Karpas-422 (cell line): ENCODE measurements around the gene GPC5. TPM values are rescaled to one million over a fixed set of nuclear protein-coding genes. Genes with fewer than 3 reads are reported as not detected.

ENCODE experiments used
- DNase-seq: peaks from one replicate; pipeline ENCODE4 v3.0.0-alpha.2; 2015
- H2AFZ ChIP-seq: fragments of 200-600 bp; sonication (generic); 2 replicates; pipeline ENCODE4 v1.6.1; 2014; ENCODE audit warnings: antibody characterized with exemption, low read length, mixed read lengths
- H3K27ac ChIP-seq: fragments of 200-600 bp; sonication (generic); 2 replicates; pipeline ENCODE4 v1.5.1; 2014; ENCODE audit warnings: mild to moderate bottlenecking, low read length, moderate library complexity
- H3K27me3 ChIP-seq: fragments of 200-600 bp; sonication (generic); 2 replicates; pipeline ENCODE4 v1.6.1; 2014; ENCODE audit warnings: low read length, mixed read lengths
- H3K36me3 ChIP-seq: fragments of 200-600 bp; sonication (generic); 2 replicates; pipeline ENCODE4 v1.6.1; 2014; ENCODE audit warnings: low read length, mixed read lengths; ENCODE audit not compliant: insufficient read depth
- H3K4me1 ChIP-seq: fragments of 200-600 bp; sonication (generic); 2 replicates; pipeline ENCODE4 v1.6.1; 2014; ENCODE audit warnings: mild to moderate bottlenecking, low read length, mixed read lengths
- H3K4me2 ChIP-seq: fragments of 200-600 bp; sonication (generic); 2 replicates; pipeline ENCODE4 v1.6.1; 2014; ENCODE audit warnings: low read length, low read depth, mild to moderate bottlenecking; ENCODE audit not compliant: poor library complexity, severe bottlenecking
- H3K4me3 ChIP-seq: fragments of 200-600 bp; sonication (generic); 2 replicates; pipeline ENCODE4 v1.5.1; 2014; ENCODE audit warnings: mild to moderate bottlenecking, antibody characterized with exemption, low read length, mixed read lengths
- H3K79me2 ChIP-seq: fragments of 200-600 bp; sonication (generic); 2 replicates; pipeline ENCODE4 v1.6.1; 2014; ENCODE audit warnings: mild to moderate bottlenecking, low read length, mixed read lengths
- H3K9ac ChIP-seq: fragments of 200-600 bp; sonication (generic); 2 replicates; pipeline ENCODE4 v1.6.0; 2014; ENCODE audit warnings: low read length
- H3K9me2 ChIP-seq: fragments of 200-600 bp; sonication (generic), shearing (Covaris generic); replicated peaks from 2 replicates; pipeline ENCODE4 v1.6.0; 2014; ENCODE audit warnings: mild to moderate bottlenecking, low read length, moderate library complexity; ENCODE audit not compliant: insufficient read depth
- H3K9me3 ChIP-seq: fragments of 300-700, 200-600 bp; sonication (generic); 2 replicates; pipeline ENCODE4 v1.6.1; 2014; ENCODE audit warnings: low read length, mixed read lengths
- H4K20me1 ChIP-seq: fragments of 200-600 bp; sonication (generic); 2 replicates; pipeline ENCODE4 v1.6.1; 2014; ENCODE audit warnings: mild to moderate bottlenecking, antibody characterized with exemption, low read length, low read depth; ENCODE audit not compliant: insufficient read depth
- total RNA-seq: library from RNA; depleted of rRNA; stranded (reverse); fragments of >200 nt; shearing (Covaris generic); gene quantifications from 2 replicates; pipeline ENCODE4 v1.2.3, GENCODE V29; 2014; ENCODE audit warnings: low replicate concordance

GPC5 gene
- total RNA-seq, 1 experiment from 2014 or later = not detected

DNA sequence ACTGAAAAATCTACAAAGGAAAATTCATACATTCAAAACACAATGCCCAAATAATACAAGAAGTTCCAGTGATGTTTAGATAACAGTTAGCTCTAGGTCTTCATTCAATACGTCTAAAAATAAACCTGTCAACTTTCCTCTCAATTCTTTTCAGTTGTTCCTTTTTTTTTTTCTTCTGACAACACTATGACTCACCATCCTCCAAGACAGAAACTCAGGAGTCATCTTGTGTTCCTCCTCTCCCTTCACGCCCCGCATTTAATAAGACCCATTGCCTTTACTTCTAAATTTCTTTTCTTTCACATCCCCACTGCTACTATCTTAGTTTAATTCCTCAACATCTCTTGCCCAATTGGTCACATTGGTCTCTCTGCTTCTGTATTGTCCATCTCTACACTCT, 759.9 kb downstream of the GPC5 start:
- Histone ChIP-seq H3K4me3 (no peak overlapping the region), H2AFZ (no peak overlapping the region), H3K36me3 (no peaks in the 10 kb centered on the region), H3K27me3 (no peaks in the 10 kb centered on the region), H3K9me2 (no peaks in the 10 kb centered on the region), H3K9me3 (peaks cover 29% of the 10 kb centered on the region), H3K79me2 (no peaks in the 10 kb centered on the region), H3K4me1 (no peaks in the 10 kb centered on the region), H3K9ac (no peak overlapping the region), H3K4me2 (no peak overlapping the region), H3K27ac (no peak overlapping the region), H4K20me1 (no peaks in the 10 kb centered on the region)
- DNase-seq = no peak

DNA sequence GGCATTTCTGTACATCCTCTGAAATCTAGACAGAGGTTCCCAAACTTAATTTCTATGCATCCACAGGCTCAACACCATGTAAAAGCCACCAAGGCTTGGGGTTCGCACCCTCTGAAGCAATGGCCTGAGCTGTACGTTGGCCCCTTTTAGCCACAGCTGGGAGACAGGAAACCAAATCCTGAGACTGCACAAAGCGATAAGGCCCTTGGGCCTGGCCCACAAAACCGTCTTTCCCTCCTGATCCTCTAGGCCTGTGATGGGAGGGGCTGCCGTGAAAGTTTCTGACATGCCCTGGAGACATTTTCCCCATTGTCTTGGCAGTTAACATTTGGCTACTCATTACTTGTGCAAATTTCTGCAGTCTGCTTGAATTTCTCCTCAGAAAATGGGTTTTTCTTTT, 766.4 kb downstream of the GPC5 start:
- no peak overlapping the region for H3K4me2 ChIP-seq
- no peak for DNase-seq
- no peak overlapping the region for H3K9ac ChIP-seq

DNA sequence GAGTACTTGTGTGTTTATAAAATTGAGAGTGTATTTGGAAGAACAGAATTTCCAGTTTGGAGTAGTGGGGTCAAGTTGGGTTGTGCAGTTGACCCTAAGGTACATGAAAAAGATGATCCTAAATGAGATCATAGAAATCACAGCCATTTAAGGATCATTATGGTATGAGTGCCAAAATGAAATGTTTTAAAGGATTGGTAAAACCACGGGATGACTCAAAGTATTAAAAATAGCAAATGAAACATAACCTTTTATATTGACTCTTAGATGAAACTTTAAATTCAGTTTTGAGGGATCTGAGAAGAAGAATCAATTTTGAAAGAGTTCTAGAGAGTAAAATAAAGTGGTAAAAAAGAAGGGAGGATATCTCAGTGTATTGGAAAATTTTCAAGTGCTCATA, 773.8 kb downstream of the GPC5 start:
- H3K4me1 ChIP-seq = no peaks in the 10 kb centered on the region
- H3K27ac ChIP-seq = no peak overlapping the region
- no peaks in the 10 kb centered on the region for H3K36me3 ChIP-seq
- H2AFZ ChIP-seq = no peak overlapping the region
- no peak overlapping the region for H3K4me3 ChIP-seq
- H3K9ac ChIP-seq = no peak overlapping the region
- no peak for DNase-seq
- no peaks in the 10 kb centered on the region for H4K20me1 ChIP-seq
- H3K4me2 ChIP-seq = no peak overlapping the region
- no peaks in the 10 kb centered on the region for H3K9me2 ChIP-seq
- no peaks in the 10 kb centered on the region for H3K79me2 ChIP-seq
- H3K9me3 ChIP-seq = peaks cover 6% of the 10 kb centered on the region
- H3K27me3 ChIP-seq = no peaks in the 10 kb centered on the region

More for the DNA sequence above, 766.4 kb downstream of the GPC5 start:
- Histone ChIP-seq H3K9me2 (no peaks in the 10 kb centered on the region), H3K27me3 (no peaks in the 10 kb centered on the region), H3K27ac (no peak overlapping the region), H2AFZ (no peak overlapping the region), H3K4me3 (no peak overlapping the region), H3K4me1 (no peaks in the 10 kb centered on the region), H4K20me1 (no peaks in the 10 kb centered on the region), H3K79me2 (no peaks in the 10 kb centered on the region), H3K9me3 (peaks cover 6% of the 10 kb centered on the region; the same call in 1 of the 2 replicates), H3K36me3 (no peaks in the 10 kb centered on the region)

DNA sequence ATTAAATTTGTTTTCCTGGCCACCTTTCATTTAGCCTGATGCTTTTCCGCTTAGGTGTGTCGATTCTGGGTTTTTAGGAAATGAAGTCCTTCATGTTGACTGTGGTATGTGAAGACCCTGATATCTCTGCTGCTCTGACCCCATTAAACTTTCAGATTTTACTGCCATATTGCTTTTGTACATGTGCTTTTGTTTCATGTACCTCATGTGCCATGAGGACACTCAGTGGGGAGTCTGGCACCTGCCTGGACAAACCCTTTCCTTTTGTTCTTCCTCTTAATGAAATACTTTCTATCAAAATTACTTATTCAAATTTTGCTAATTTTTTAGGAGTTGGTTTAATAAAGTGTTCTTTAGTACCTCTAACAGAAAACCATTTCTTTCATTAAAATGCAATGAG, 774.8 kb downstream of the GPC5 start:
- H3K36me3 ChIP-seq = no peaks in the 10 kb centered on the region
- H3K9me3 ChIP-seq = peaks cover 5% of the 10 kb centered on the region
- no peak overlapping the region for H3K27ac ChIP-seq
- H3K4me3 ChIP-seq = no peak overlapping the region
- no peaks in the 10 kb centered on the region for H4K20me1 ChIP-seq
- no peak overlapping the region for H3K9ac ChIP-seq
- H3K4me1 ChIP-seq = no peaks in the 10 kb centered on the region
- H3K79me2 ChIP-seq = no peaks in the 10 kb centered on the region
- H3K4me2 ChIP-seq = no peak overlapping the region
- no peak for DNase-seq
- H2AFZ ChIP-seq = no peak overlapping the region
- H3K27me3 ChIP-seq = no peaks in the 10 kb centered on the region
- H3K9me2 ChIP-seq = no peaks in the 10 kb centered on the region

DNA sequence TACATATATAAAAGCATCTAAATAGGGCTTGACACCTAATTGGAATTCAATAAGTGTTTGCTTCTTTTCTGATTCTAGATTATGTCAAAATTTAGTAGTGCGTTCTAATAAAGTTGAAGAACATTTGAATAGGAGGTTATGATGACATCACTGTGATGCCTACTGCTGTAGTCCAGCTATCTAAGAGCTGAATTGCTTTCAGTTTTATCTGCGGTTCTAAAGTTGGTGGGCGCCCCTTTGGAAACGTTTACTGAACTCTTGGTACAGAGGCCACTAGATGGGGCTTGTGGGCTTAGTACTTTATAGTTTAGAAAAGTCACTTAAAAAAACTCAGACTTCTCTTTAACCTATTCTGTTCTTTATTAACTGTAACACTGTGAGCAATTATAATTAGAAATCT, 776.9 kb downstream of the GPC5 start:
- Histone ChIP-seq H3K9ac (no peak overlapping the region), H3K9me3 (peaks cover 5% of the 10 kb centered on the region), H3K79me2 (no peaks in the 10 kb centered on the region), H4K20me1 (no peaks in the 10 kb centered on the region), H2AFZ (no peak overlapping the region), H3K4me2 (no peak overlapping the region), H3K4me1 (no peaks in the 10 kb centered on the region), H3K27me3 (no peaks in the 10 kb centered on the region), H3K9me2 (no peaks in the 10 kb centered on the region), H3K36me3 (no peaks in the 10 kb centered on the region), H3K27ac (no peak overlapping the region), H3K4me3 (no peak overlapping the region)
- peak; percentile 53 for DNase-seq

DNA sequence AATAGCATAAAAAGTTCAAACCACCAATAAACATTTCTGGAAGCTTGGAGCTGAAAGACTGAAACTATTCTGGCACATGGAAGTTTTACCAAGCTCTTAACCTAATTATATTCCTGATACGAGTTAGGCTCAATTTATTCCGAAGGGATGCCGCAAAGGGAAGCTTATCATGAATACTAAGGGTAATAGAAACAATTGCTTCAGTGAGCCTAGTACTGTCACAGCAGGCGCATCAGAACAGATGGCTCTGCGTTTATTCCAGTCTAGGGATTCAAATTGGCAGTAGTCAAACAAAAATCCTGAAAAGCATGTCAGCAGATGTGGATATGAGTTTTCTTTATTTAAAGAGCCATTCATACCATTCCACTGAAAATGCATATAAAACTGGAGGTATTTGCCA, 779.5 kb downstream of the GPC5 start:
- no peak overlapping the region for H3K27ac ChIP-seq
- no peak overlapping the region for H3K4me3 ChIP-seq
- no peaks in the 10 kb centered on the region for H3K79me2 ChIP-seq
- no peak overlapping the region for H3K9ac ChIP-seq
- no peak overlapping the region for H2AFZ ChIP-seq
- no peak for DNase-seq
- no peaks in the 10 kb centered on the region for H3K4me1 ChIP-seq
- no peaks in the 10 kb centered on the region for H3K9me2 ChIP-seq
- no peaks in the 10 kb centered on the region; the same call in 1 of the 2 replicates for H3K9me3 ChIP-seq
- H3K27me3 ChIP-seq = no peaks in the 10 kb centered on the region
- H3K4me2 ChIP-seq = no peak overlapping the region
- H4K20me1 ChIP-seq = no peaks in the 10 kb centered on the region
- no peaks in the 10 kb centered on the region for H3K36me3 ChIP-seq

DNA sequence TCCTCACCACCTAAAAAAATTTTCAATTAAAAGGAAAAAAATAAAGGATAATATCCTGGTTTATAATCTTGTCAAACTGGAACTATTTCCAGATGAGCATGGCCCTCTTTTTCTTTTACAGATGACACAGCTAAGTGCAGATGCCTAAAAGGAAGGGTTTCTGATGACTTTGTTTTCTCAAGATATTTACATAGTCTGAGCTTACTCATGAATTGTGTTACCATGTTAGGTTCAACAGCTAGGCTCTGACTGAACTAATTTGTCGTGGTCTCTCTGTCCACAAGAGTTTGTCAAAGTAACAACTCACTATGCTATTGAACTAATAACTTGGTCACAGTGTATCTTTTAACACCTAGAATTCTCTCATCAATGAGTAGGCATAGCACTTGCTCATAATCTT, 780.8 kb downstream of the GPC5 start:
- H3K9me2 ChIP-seq = no peaks in the 10 kb centered on the region
- no peaks in the 10 kb centered on the region for H3K27me3 ChIP-seq
- H3K36me3 ChIP-seq = no peaks in the 10 kb centered on the region
- no peaks in the 10 kb centered on the region for H3K4me1 ChIP-seq
- no peaks in the 10 kb centered on the region; the same call in 1 of the 2 replicates for H3K9me3 ChIP-seq
- H2AFZ ChIP-seq = no peak overlapping the region
- no peak overlapping the region for H3K27ac ChIP-seq
- H3K4me2 ChIP-seq = no peak overlapping the region
- H3K9ac ChIP-seq = no peak overlapping the region
- DNase-seq = no peak
- H4K20me1 ChIP-seq = no peaks in the 10 kb centered on the region
- H3K4me3 ChIP-seq = no peak overlapping the region
- H3K79me2 ChIP-seq = no peaks in the 10 kb centered on the region

DNA sequence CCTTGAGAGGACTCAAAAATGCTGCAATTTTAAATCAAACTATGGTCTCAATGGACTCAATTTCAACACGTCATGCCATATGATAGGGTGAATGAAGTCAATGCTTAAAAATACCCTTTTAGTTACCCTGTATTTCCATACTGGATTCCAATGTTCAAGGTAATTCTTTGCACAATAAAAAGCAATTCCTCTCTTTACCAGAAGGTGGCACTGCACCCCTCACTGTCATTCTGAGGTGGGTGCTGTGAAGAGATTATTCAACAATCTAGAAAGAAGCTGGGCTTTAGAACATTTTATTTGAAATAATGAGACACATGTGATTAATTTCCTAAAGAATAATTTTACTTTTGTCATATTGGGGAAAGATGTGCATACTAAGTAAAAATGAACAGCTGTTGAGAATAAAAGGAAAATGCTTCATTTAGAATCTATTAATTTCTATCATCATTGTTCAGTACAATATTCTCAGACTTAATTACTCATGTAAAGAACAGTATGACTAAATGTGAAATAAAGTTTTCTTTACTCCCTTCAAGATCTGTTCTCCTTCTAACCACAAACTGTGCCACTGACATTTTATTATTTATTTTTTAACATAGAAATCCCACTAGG, 789.1 kb downstream of the GPC5 start:
- Histone ChIP-seq H3K9me3 (no peaks in the 10 kb centered on the region), H2AFZ (no peak overlapping the region), H3K4me3 (no peak overlapping the region), H3K27ac (no peak overlapping the region), H3K36me3 (no peaks in the 10 kb centered on the region), H3K79me2 (no peaks in the 10 kb centered on the region), H3K9ac (no peak overlapping the region), H3K9me2 (no peaks in the 10 kb centered on the region), H3K4me1 (no peaks in the 10 kb centered on the region), H3K4me2 (no peak overlapping the region), H3K27me3 (no peaks in the 10 kb centered on the region), H4K20me1 (no peaks in the 10 kb centered on the region)
- peak; percentile 78 for DNase-seq
